Measurements from ENCODE around the gene NTRK2. TPM values are rescaled to one million over a fixed set of nuclear protein-coding genes. Genes with fewer than 3 reads are reported as not detected.

The NTRK2 gene
- total RNA-seq, 1 experiment from 2014 or later: not detected

DNA sequence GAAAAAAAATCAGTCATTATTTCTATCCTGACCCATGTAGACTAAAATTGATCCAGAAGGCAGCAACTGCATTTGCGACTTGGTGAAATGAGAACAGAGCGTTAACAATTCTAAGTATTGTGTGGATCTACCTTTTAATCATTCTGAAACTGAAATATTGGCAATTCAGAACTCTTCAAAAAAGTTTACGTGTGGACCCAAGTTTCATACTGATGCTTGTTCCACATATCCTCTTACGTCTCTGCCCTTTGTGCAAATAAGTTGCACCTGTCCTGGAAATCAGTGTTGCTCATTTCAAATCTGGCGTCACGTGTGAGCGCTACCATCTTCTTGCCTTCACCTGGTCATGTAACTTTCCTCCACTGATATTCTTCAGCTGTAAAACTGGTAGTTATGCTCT lies 74.7 kb downstream of the NTRK2 start (continued):
- TF ChIP-seq ELF1 (IDR thresholded peaks at IDR 0.05; ENCODE audit: borderline replicate concordance, low read depth) (no peak), TCF7L2 (IDR thresholded peaks at IDR 0.05; ENCODE audit: borderline replicate concordance, extremely low read depth, insufficient read depth, insufficient read length) (no peak), POLR2AphosphoS5 (IDR thresholded peaks at IDR 0.05; ENCODE audit: low read depth, low read length) (no peak)

DNA sequence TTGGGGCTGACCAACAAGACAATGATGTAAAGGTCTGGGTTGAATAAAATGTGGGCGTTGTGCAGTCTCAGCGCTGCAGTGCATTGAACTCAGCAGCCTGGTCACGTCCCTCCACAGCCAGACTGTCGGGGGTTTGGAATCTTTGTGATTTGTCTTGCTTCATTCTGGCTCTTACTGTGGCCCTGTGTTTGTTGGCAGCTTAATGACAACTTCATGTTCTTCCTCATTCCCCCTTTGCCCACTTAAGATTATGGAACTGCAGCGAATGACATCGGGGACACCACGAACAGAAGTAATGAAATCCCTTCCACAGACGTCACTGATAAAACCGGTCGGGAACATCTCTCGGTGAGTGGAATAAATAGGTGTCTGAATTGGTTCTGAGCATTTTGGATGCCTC lies 75.2 kb downstream of the NTRK2 start:
- ATAC-seq (no peak), DNase-seq (ENCODE audit: low read depth, low spot score) (no peak)
- no peaks in the 10 kb centered on the region for H3K79me2 ChIP-seq (ENCODE audit: insufficient read depth, low read length)
- H3K4me3 ChIP-seq (replicated peaks in 1 of 2; ENCODE audit: low read depth in 1 of 2, low read length in 2 of 2): no peak overlapping the region
- RAD21 ChIA-PET (ENCODE audit: low non-redundant PET in 1 of 2, low total read pairs in 2 of 2, uncharacterized antibody in 2 of 2, unreplicated experiment in 2 of 2): no interaction called here
- no peaks in the 10 kb centered on the region for H4K20me1 ChIP-seq (ENCODE audit: insufficient read depth)
- CTCF ChIA-PET: no interaction called here
- no TSS peak for BruUV-seq (replicated peaks)
- POLR2A ChIA-PET: no interaction called here
- H3K4me1 ChIP-seq (ENCODE audit: control insufficient read depth in 1 of 2, insufficient read depth in 2 of 2, low read length in 2 of 2): no peaks in the 10 kb centered on the region
- H3K9me2 ChIP-seq (ENCODE audit: insufficient read depth): no peaks in the 10 kb centered on the region
- intact Hi-C loops (cut with micrococcal nuclease): no loop called here
- H3K9ac ChIP-seq (ENCODE audit: low read length): no peak overlapping the region
- H3K9me3 ChIP-seq (ENCODE audit: control insufficient read depth in 1 of 2, insufficient read depth in 1 of 2, low read depth in 1 of 2, low read length in 2 of 2): no peaks in the 10 kb centered on the region
- peaks cover 13% of the 10 kb centered on the region; the same call in 1 of the 2 replicates for H3K27me3 ChIP-seq (ENCODE audit: insufficient read depth, low read length)
- H3K36me3 ChIP-seq (ENCODE audit: control insufficient read depth in 1 of 2, insufficient read depth in 2 of 2, low read length in 2 of 2): no peaks in the 10 kb centered on the region
- no peak overlapping the region for H3K4me2 ChIP-seq (ENCODE audit: low read length)
- no peak overlapping the region for H3K27ac ChIP-seq (ENCODE audit: low read depth, low read length)
- H2AFZ ChIP-seq (ENCODE audit: low read depth, low read length, poor library complexity, severe bottlenecking): no peak overlapping the region
- TF ChIP-seq POLR2A (IDR thresholded peaks at IDR 0.05; ENCODE audit: borderline replicate concordance, extremely low read depth, insufficient read depth, insufficient read length): no peak
- TF ChIP-seq TCF7L2 (IDR thresholded peaks at IDR 0.05; ENCODE audit: borderline replicate concordance, extremely low read depth, insufficient read depth, insufficient read length): no peak
- TF ChIP-seq ZNF274 (IDR thresholded peaks at IDR 0.05; ENCODE audit: low read depth, low read length): no peak

DNA sequence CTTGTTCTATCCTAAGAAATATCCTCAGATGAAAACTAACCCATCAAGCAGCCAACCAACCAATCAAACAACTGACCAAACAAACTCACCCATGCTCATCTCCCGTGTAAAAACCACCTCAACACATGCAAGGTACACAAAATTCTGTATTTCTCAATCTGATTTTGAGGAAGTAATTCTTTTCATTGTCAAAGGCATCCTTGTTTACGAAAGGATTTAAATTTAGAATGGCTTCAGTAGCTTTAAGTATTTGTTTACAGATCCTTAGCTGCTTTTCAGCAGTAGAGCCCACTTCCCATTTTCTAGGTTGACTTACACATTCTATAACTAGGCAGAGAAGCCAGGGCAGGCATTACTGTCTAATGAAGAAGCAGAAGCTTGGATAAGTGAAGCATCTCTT lies 78.6 kb downstream of the NTRK2 start:
- no peak for TF ChIP-seq TCF7L2 (IDR thresholded peaks at IDR 0.05; ENCODE audit: borderline replicate concordance, extremely low read depth, insufficient read depth, insufficient read length)
- TF ChIP-seq, protein P1, sequence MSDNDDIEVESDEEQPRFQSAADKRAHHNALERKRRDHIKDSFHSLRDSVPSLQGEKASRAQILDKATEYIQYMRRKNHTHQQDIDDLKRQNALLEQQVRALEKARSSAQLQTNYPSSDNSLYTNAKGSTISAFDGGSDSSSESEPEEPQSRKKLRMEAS (IDR thresholded peaks at IDR 0.05): no peak
- TF ChIP-seq RAD21 (IDR thresholded peaks at IDR 0.05; ENCODE audit: low read depth): no peak
- TF ChIP-seq CBX3 (IDR thresholded peaks at IDR 0.05; ENCODE audit: low read depth): no peak
- TF ChIP-seq SP1 (IDR thresholded peaks at IDR 0.05; ENCODE audit: low read depth): no peak
- Histone ChIP-seq H3K36me3 (ENCODE audit: control insufficient read depth in 1 of 2, insufficient read depth in 2 of 2, low read length in 2 of 2) (no peaks in the 10 kb centered on the region), H3K79me2 (ENCODE audit: insufficient read depth, low read length) (no peaks in the 10 kb centered on the region), H3K27ac (ENCODE audit: low read depth, low read length) (no peak overlapping the region), H3K9me2 (ENCODE audit: insufficient read depth) (no peaks in the 10 kb centered on the region), H3K9ac (ENCODE audit: low read length) (no peak overlapping the region), H3K4me2 (ENCODE audit: low read length) (no peak overlapping the region), H3K27me3 (ENCODE audit: insufficient read depth, low read length) (peaks cover 27% of the 10 kb centered on the region; the same call in 1 of the 2 replicates), H3K4me3 (replicated peaks in 1 of 2; ENCODE audit: low read depth in 1 of 2, low read length in 2 of 2) (no peak overlapping the region), H2AFZ (ENCODE audit: low read depth, low read length, poor library complexity, severe bottlenecking) (no peak overlapping the region), H3K4me1 (ENCODE audit: control insufficient read depth in 1 of 2, insufficient read depth in 2 of 2, low read length in 2 of 2) (no peaks in the 10 kb centered on the region), H3K9me3 (ENCODE audit: control insufficient read depth in 1 of 2, insufficient read depth in 1 of 2, low read depth in 1 of 2, low read length in 2 of 2) (no peaks in the 10 kb centered on the region), H4K20me1 (ENCODE audit: insufficient read depth) (no peaks in the 10 kb centered on the region)
- no TSS peak for BruUV-seq (replicated peaks)
- intact Hi-C loops (cut with micrococcal nuclease): no loop called here
- no peak for DNase-seq (ENCODE audit: low read depth, low spot score)
- ChIA-PET RAD21 (ENCODE audit: low non-redundant PET in 1 of 2, low total read pairs in 2 of 2, uncharacterized antibody in 2 of 2, unreplicated experiment in 2 of 2) (no interaction called here), CTCF (no interaction called here), POLR2A (no interaction called here)
- ATAC-seq: no peak

All from HCT116 (cell line).